ENCODE measurements around the gene SEC24B.

DNA sequence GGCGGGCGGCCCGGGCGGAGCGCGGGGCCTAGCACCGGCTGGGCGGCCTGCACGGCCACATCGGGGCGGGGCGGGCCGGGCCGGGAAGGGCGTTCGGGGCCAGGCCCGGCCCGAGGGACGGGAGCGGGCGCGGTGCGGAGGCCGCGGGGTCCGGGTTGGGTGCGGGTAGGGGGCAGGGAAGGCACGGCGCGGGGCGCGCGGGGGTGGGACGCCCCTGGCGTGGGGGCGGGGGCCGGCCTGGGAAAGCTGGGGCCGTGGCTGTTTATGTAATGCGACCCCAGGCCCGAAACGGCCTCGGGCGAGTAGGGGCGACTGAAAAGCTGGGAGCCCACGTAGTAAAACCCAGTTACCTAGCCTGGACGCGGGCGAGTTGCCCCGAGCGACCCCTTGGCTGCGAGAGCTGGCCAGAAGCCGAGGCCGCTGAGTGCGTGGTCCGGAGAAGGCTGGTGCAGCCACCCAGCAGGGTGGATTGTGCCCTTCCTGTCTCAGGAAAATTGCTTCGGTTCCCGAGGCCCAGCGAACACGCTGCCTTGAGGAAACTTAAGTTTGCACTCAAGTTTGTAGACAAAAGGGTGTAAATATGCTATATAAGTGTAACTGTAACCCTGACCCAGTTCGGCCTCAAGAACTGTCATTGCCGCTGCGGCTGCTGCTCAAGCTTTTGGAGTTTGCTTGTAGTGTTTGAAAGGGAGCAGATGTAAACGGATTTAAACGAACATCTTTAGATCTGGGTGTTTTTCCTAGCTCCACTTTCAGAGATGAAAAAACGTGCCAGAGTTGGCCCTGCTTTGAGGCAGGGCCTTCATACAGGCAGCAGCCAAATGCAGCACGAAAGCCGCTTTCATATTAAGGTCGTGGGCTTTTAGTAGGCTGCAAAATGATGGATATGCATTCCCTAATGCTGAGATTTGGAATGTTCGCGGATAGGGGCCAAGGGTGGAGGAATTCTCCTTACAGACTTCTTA, 674 bp downstream of the SEC24B start:
- TF ChIP-seq, protein P1, sequence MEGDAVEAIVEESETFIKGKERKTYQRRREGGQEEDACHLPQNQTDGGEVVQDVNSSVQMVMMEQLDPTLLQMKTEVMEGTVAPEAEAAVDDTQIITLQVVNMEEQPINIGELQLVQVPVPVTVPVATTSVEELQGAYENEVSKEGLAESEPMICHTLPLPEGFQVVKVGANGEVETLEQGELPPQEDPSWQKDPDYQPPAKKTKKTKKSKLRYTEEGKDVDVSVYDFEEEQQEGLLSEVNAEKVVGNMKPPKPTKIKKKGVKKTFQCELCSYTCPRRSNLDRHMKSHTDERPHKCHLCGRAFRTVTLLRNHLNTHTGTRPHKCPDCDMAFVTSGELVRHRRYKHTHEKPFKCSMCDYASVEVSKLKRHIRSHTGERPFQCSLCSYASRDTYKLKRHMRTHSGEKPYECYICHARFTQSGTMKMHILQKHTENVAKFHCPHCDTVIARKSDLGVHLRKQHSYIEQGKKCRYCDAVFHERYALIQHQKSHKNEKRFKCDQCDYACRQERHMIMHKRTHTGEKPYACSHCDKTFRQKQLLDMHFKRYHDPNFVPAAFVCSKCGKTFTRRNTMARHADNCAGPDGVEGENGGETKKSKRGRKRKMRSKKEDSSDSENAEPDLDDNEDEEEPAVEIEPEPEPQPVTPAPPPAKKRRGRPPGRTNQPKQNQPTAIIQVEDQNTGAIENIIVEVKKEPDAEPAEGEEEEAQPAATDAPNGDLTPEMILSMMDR (conservative IDR thresholded peaks at IDR 0.05 in 1 of 2, IDR thresholded peaks at IDR 0.05 in 1 of 2; ENCODE audit: extremely low read depth in 1 of 2, insufficient read depth in 1 of 2, low read depth in 1 of 2, low read length in 2 of 2), result no peak
- TF ChIP-seq EZH2 (IDR thresholded peaks at IDR 0.05; ENCODE audit: borderline replicate concordance, low read length), result no peak
